ENCODE results near the gene SPECC1.

SPECC1 gene

DNA sequence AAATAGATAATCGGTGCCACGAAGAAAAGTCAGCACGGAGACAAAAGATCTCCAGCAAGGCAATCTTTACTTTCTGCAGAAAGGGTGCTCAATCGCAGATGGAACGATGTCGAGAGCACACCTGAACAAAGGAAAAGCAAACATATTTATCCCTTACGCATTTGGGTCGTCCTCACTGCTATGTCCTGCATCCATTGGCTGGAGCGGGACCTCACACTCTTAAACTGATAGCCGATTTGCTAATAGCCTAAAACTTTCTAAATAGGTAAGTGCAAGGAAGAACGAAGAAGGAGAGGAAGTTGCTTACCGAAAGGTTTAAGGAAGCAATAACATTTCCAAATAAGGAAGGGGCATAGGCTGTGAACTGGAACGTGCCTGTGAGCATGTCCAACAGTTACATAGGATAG, 30.4 kb upstream of the SPECC1 start:
- no peak for DNase-seq (ENCODE audit: extremely low read depth, low read depth)
- TF ChIP-seq, protein P1, sequence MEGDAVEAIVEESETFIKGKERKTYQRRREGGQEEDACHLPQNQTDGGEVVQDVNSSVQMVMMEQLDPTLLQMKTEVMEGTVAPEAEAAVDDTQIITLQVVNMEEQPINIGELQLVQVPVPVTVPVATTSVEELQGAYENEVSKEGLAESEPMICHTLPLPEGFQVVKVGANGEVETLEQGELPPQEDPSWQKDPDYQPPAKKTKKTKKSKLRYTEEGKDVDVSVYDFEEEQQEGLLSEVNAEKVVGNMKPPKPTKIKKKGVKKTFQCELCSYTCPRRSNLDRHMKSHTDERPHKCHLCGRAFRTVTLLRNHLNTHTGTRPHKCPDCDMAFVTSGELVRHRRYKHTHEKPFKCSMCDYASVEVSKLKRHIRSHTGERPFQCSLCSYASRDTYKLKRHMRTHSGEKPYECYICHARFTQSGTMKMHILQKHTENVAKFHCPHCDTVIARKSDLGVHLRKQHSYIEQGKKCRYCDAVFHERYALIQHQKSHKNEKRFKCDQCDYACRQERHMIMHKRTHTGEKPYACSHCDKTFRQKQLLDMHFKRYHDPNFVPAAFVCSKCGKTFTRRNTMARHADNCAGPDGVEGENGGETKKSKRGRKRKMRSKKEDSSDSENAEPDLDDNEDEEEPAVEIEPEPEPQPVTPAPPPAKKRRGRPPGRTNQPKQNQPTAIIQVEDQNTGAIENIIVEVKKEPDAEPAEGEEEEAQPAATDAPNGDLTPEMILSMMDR (IDR thresholded peaks at IDR 0.05; ENCODE audit: low read depth, low read length): no peak

DNA sequence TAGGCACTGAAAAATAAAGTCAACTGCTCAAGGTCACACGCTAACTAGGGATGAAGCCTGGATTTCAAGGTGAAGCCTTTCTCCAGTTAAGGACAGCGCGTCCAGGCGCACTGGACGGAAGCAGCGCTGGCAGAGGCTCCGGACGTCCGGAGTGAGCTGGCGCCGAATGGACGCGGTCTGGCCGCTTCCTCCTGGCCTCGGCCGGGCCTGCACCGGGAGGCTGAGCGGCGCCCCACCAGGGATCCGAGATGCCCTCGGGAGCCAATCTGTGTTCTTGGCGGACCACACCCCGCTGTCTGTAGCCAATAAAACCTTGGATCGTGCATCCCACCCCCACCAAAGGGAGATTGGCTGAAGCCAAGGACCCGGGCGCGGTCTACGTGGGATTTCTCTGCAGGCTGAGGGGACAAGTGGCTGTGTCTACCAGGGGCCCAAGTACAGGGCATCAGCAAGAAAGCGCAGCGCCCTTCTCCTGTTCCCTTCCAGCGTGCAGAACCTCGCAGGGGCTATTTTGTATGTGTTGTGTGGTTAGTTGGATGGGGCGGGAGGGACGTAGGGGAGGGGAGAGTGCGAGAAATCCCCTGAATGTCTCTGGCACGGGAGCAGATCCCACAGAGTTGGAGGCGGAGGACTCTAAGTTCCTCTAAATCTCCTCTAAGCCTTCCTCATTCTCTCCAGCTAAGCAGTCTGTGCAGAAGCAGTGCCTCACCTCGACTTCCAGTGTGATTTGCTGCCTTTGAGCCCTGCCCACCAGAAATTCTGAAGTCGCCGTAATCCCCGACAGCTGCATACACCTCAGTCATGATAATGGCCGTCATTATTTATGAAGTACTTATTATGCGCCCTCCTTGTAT, 29.0 kb upstream of the SPECC1 start:
- no peak for DNase-seq (ENCODE audit: extremely low read depth, low read depth)
- TF ChIP-seq, protein P1 (IDR thresholded peaks at IDR 0.05; ENCODE audit: low read depth, low read length): no peak

DNA sequence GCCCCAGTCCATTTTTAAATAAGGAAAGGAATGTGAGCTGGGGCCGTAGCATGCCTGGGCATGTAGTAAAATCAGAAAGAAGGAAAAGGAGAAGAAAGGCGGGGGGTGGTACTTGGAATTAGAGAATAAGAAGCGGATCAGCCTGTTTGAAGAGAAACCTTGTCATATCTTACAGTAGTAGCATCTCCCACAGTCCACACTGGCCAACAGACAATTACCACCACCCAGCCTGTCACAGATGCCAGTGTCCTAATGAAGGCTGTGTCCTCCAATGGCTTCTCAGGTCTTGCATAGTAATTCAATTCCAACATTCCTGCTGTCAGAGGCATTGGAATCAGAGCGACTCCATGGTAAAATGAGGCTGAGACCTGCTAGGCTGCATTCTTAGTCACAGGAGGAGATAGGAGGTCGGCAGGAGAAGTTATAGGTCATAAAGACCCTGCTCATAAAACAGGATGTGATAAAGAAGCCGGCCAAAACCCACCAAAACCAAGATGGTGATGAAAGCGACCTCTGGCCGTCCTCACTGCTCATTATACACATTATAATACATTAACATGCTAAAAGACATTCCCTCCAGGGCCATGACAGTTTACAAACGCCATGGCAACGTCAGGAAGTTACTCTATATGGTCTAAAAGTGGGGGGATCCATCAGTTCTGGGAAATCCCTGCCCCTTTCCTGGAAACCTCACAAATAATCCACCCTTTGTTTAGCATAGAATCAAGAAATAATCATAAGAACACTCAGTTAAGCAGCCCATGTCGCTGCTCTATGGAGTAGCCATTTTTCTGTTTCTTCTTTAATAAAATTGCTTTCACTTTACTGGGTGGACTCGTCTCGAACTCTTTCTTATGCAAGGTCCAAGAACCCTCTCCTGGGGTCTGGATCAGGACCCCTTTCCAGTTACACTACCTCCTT, 22.0 kb upstream of the SPECC1 start:
- TF ChIP-seq, protein P1 (IDR thresholded peaks at IDR 0.05; ENCODE audit: low read depth, low read length): no peak

DNA sequence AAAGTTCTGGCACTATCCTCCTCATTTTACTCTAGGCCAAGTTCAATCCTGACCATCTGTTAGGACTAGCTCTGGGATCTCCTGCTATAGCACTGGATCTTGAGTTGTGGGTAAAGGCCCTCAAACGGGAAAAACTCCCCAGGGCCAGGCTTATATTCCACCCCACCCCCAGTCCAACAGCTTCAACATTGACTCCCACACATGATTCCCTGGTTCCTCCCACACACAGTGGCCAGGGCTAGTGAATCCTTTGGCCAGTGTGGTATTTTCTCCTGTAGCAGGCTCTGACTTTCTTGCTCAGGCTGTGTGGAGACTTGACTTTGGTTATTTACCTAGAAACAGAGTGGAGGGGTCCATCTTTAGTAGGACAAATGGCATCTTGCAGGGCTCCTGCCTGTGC, 21.3 kb upstream of the SPECC1 start:
- TF ChIP-seq, protein P1 (IDR thresholded peaks at IDR 0.05; ENCODE audit: low read depth, low read length): no peak
- no peak for DNase-seq (ENCODE audit: extremely low read depth, low read depth)

More for the DNA sequence above, 22.0 kb upstream of the SPECC1 start:
- no peak for DNase-seq (ENCODE audit: extremely low read depth, low read depth)

DNA sequence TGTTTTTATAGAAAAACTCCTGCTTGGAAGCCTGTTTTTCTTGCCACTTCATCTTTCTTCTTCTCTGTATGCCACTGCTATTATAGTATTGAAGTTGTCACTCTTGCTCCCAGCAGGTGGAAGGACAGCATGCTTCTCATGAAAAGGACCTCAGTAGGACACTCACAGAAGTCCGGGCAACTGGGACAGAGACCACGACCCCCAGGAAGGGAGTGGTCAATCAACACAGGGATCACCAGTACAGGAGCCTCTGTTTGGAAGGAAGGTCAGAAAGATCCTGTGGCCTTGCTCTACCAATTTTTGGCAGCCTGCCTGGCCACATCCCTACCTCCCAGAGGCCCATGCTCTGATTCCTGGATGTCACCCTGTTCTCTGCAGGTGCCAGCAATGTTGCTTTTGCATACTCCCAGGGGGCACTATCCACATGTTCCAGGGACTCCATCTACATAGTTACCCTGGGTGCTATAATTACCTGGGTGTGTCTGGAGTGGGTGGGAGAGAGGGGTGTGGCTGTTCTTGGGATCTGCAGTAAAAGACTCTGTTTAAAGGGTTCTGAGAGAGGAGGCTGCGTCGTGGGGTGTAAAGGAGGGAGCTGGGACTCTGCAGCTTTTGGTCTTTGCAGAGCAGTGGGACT, 17.8 kb upstream of the SPECC1 start:
- TF ChIP-seq, protein P1 (IDR thresholded peaks at IDR 0.05; ENCODE audit: low read depth, low read length): no peak
- DNase-seq (ENCODE audit: extremely low read depth, low read depth): no peak

DNA sequence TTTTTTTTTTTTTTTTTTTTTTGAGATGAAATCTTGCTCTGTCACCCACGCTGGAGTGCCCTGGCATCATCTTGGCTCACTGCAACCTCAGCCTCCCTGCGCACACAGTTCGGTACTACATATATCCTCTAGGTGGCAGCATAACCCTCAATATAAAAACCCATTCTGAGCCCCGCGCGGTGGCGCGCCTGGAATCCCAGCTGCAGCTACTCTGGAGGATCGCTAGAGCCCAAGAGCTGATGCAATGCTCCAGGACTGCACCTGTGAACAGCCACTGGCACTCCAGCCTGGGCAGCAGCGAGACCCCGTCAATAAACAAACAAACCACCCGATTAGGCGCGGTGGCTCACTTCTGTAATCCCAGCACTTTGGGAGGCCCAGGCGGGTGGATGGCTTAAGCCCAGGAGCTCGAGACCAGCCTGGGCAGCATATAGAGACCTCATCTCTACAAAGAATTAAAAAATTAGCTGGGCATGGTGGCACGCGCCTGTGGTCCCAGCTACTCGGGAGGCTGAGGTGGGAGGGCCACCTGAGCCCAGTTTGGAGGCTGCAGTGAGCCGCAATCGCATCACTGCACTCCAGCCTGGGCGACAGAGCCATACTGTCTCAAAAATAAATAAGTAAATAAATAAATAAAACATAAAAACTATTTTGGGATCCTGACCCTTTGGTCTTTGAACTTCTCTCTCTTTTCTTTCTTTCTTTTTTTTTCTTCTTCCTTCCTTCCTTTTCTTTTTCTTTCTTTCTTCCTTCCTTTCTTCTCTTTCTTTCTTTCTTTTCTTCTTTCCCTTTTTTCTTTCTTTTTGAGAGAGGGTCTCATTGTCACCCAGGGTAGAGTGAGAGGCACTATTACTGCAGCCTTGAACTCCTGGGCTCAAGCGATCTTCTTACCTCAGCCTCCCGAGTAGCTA, 16.1 kb upstream of the SPECC1 start:
- DNase-seq (ENCODE audit: extremely low read depth, low read depth): peak; percentile 61

More for the DNA sequence above, 16.1 kb upstream of the SPECC1 start:
- TF ChIP-seq, protein P1 (IDR thresholded peaks at IDR 0.05; ENCODE audit: low read depth, low read length): peak; percentile 64

All from AG09319 (cell line).